ENCODE data around the gene AKT1.

GRCh38 chr14:104771918-104772706 is 23.4 kb downstream of the AKT1 start:
- TF ChIP-seq POLR2A (IDR thresholded peaks at IDR 0.05) = no peak
- no peak for TF ChIP-seq CTCF (IDR thresholded peaks at IDR 0.05)
- TF ChIP-seq POLR2AphosphoS5 (IDR thresholded peaks at IDR 0.05) = no peak
- TF ChIP-seq EP300 (IDR thresholded peaks at IDR 0.05) = no peak

Data from gastroesophageal sphincter (tissue), 3 donors.